ENCODE measurements around the gene TMEM244.

DNA sequence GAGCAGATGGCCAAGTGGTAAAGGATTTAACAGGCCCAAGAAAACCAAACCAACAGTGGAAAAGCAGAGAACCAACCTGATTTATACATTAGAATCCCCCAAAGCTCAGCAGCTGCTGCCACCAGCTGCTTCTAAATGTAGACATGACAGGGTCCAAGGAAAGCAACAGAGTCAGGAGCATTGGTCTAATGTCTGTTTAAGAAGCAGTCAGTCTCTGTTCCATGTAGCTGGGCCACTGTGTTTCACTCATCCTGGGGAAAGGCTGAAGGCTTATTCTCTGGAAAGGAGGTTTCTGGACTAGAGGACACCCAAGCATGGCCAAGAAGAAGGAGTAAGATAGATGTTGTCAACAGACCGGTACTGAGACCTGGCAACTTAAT, 75.4 kb downstream of the TMEM244 start:
- no peak for TF ChIP-seq CTCF (IDR thresholded peaks at IDR 0.05)
- no peak for TF ChIP-seq FOXK1 (CRISPR knock-in tag; IDR thresholded peaks at IDR 0.05)
- TF ChIP-seq, protein P1, sequence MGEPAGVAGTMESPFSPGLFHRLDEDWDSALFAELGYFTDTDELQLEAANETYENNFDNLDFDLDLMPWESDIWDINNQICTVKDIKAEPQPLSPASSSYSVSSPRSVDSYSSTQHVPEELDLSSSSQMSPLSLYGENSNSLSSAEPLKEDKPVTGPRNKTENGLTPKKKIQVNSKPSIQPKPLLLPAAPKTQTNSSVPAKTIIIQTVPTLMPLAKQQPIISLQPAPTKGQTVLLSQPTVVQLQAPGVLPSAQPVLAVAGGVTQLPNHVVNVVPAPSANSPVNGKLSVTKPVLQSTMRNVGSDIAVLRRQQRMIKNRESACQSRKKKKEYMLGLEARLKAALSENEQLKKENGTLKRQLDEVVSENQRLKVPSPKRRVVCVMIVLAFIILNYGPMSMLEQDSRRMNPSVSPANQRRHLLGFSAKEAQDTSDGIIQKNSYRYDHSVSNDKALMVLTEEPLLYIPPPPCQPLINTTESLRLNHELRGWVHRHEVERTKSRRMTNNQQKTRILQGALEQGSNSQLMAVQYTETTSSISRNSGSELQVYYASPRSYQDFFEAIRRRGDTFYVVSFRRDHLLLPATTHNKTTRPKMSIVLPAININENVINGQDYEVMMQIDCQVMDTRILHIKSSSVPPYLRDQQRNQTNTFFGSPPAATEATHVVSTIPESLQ (CRISPR knock-in tag; IDR thresholded peaks at IDR 0.05), result no peak
- no peak for TF ChIP-seq TEAD4 (CRISPR knock-in tag; IDR thresholded peaks at IDR 0.05)
- TF ChIP-seq ZNF396 (CRISPR knock-in tag; IDR thresholded peaks at IDR 0.05; ENCODE audit: borderline replicate concordance), result no peak
- no peak for TF ChIP-seq NFYB (CRISPR knock-in tag; conservative IDR thresholded peaks at IDR 0.05; ENCODE audit: low read depth)
- no peak for TF ChIP-seq NFE2L1 (CRISPR knock-in tag; IDR thresholded peaks at IDR 0.05)
- no peak for TF ChIP-seq E2F4 (CRISPR knock-in tag; IDR thresholded peaks at IDR 0.05; ENCODE audit: borderline replicate concordance, low read depth)
- no peak for TF ChIP-seq NR3C1 (CRISPR knock-in tag; conservative IDR thresholded peaks at IDR 0.05; ENCODE audit: low read depth)
- TF ChIP-seq, protein P2, sequence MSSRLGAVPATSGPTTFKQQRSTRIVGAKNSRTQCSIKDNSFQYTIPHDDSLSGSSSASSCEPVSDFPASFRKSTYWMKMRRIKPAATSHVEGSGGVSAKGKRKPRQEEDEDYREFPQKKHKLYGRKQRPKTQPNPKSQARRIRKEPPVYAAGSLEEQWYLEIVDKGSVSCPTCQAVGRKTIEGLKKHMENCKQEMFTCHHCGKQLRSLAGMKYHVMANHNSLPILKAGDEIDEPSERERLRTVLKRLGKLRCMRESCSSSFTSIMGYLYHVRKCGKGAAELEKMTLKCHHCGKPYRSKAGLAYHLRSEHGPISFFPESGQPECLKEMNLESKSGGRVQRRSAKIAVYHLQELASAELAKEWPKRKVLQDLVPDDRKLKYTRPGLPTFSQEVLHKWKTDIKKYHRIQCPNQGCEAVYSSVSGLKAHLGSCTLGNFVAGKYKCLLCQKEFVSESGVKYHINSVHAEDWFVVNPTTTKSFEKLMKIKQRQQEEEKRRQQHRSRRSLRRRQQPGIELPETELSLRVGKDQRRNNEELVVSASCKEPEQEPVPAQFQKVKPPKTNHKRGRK (CRISPR knock-in tag; IDR thresholded peaks at IDR 0.05; ENCODE audit: borderline replicate concordance), result no peak
- TF ChIP-seq MAX (CRISPR knock-in tag; IDR thresholded peaks at IDR 0.05), result no peak
- TF ChIP-seq MXD4 (CRISPR knock-in tag; IDR thresholded peaks at IDR 0.05; ENCODE audit: borderline replicate concordance), result no peak
